ENCODE data around the gene SCARF2.
"Not testable (repeated sequence)": the region's sequence is repeated elsewhere in the genome, so short reads cannot be mapped to it uniquely, and the experiment has no call there.

Gene SCARF2

DNA sequence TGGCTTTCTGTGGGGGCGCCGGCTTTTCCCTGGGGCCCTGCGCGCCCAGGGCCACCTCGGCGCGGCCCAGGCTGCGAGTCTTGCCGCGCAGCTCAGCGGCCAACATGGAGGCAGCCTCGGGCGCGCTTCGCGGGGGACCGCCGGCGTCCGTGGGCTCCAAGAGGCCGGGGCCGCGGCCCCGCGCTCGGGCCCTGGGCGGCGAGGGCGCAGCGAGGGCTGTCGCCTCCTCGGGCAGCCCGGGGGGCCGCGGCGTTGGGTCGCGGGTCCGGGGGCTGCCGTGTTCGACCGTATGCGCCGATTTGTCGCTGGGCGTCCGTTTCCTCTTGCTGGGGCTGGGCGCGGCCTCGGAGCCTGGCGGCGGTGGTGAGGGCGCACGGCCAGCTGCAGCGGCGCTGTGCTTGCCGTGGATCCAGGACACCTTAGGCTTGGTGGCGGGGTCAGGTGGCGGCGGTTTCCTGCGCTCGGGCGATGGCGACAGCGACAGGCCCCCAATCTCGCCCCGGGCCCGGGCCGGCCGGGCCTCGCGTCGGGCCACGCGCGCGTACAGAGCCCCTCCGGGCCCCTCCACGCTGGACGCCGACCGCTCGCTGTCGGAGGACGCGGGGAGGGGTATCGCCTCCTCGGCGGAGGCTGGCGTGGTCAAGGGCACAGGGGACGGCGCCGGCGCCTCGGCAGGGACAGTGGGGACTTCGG is 11.9 kb downstream of the SCARF2 start:
- DNase-seq, result peak; percentile 27

DNA sequence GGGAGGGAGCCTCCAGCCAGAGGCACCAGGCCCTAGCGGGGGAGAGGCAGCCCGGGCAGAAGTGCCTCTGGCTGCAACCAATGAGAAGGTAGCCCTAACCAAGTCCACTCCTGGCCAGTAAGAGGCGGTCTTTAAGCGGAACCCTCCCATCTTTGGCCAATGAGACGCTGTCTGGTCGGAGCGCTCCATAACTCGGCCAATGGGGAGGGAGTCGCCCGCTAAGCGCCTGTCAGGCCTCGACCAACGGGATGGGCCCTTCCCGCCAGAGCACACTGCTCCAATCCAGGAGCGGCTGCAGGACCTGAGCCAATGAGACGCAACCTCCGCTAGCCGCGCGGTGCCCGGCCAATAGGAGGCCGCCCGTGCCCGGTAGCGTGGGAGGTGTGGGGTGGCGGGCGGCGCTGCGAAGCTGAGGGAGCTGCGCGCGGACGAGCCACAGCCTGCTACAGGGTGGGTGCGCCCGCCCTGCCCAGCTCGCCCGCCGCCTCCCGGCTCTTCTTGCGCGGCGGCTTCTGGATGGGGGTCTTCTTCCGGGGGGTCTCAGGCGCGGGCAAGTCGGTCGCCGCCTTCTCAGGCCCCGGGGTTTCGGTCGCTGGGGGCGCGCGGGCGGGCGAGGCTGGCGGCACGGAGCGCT is 12.6 kb downstream of the SCARF2 start:
- DNase-seq, result peak; percentile 45

DNA sequence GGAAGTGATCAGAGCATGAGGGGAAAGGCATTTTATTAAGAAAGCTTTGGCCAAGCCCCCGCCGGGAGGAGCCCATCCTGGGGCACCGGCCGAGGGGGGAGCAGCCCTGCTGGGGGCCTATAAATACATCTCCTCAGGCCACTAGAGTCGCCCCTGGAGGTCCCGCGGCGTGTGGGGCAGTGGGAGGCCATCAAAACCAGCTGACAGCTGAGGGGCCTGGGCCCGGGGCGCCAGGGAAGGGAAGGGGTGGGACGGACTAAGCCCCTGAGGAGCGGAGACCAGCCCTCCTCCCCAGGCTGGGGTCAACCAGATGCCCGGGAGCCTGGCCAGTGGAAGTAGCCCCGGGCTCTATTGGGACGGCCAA is 13.1 kb downstream of the SCARF2 start:
- DNase-seq, result no peak

DNA sequence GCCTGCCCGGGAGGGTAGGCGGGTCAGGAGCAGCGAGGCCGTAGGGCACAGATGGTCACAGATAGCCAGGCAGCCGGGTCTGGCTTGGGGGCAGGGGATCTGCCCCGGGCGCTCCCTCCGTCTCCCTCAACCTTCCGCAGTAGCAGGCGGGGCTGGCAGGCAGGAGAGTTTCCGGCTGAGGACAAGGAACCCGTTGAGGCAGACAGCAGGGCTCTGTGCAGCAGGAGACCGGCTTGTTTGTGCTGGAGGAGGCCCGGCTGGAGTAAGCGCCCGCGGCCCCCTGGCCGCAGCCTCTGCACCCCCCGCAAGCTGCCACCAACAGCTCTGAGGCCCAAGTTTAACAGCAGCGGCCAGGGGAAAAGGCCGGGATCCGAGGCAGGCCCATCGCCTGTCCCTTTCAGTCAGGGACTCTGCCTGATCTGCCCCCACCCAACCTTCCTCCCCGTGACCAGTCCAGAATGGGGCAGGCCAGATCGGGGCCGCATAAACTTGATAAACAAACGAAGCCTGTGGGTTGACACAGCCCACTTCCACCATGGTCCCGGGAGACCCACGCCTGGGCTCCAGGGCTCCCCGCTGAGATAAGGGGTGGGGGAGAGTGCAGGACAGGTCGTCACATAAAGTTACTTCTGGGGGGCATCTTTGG is 13.6 kb downstream of the SCARF2 start:
- DNase-seq, result no peak

DNA sequence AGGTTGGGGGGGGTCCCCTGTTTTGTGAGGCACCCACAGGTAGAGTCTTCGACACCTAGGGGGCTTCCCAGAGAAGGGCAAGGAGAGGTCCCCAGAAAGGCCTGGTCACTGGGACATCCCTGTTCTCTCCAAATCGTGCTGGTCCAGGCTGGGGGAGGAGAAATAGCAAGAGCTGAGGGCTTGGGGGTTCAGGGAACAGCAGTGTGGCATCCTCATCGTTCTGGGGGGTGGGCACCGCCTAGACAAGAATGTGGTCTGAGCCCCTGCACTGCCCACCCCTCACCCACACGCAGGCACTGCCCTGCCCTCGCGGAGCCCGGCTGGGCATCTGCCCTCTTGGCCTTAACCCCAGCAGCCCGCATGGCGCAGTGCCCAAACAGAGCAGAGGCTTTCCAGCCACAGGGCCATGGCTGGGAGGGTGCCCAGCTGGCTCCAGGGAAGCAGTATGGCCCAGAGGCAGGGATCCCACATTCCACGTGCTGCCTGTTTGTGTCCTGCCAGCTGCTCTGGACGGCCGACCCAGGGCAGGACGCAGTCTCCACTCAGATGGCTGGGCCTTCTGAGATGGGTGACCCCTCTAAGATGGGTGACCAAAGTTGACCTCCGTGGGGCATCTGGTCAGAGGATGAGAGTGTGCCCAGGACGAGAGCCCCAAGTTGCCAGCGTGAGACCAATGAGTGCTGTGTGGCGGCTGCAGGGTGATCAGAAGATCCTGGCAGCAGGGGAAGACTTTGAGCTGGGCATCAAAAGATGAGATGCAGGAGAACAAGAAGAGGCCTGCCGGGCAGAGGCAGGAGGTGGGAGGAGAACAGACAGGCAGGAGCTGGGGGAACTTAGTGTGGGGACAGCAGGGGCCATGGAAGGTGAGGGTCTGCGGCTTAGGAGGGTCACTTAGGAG is 14.4 kb downstream of the SCARF2 start:
- DNase-seq, result no peak

DNA sequence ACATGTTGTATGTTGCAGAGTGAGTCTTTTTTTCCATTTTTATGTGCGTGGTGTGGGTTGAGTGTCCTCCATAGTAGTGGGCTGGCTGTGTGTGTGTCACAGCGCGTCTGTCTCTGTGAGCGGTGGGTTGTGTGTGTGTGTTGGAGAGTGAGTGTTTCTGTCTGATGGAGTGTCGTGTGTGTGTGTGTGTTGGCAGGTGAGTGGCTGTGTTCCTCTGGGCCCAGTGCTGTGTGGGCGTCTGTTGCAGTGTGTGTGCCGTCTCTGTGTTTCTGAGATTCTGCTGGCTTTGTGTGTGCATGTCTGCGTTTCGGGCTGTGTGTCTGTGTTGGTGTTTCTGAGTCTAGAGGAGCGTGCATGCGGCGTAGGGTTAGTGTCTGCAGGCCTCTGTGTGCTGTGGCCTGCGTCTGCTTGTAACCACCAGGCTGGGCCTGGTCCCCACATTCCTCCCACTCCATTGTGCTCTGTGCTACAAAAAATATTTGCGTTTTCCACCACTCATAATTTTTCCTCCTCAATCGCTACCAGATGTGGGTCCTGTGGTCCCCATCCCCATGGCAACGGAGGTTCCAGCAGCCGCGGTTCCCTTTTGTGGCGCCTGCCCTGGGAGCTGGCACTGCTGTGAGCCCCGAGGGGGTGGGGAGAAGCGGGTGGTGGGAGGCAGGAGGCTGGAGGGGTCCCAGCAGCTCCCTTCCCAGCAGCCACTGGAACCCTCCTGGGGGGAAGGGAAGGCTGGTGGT is 15.2 kb downstream of the SCARF2 start:
- DNase-seq, result no peak

DNA sequence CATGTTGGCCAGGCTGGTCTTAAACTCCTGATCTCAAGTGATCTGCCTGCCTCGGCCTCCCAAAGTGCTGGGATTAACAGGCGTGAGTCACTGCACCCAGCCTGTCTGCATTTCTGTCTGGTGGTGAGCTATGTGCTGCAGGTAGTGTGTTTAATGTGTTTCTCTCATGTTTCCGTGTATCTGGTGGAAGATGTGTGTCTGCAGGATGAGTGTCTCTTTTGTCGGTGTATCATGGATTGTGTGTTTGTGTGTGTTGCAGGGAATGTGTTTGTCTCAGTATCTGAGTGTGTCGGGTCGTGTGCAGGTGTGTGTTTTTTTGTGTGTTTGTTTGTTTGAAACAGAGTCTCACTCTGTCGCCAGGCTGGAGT is 16.1 kb downstream of the SCARF2 start:
- DNase-seq, result no peak

DNA sequence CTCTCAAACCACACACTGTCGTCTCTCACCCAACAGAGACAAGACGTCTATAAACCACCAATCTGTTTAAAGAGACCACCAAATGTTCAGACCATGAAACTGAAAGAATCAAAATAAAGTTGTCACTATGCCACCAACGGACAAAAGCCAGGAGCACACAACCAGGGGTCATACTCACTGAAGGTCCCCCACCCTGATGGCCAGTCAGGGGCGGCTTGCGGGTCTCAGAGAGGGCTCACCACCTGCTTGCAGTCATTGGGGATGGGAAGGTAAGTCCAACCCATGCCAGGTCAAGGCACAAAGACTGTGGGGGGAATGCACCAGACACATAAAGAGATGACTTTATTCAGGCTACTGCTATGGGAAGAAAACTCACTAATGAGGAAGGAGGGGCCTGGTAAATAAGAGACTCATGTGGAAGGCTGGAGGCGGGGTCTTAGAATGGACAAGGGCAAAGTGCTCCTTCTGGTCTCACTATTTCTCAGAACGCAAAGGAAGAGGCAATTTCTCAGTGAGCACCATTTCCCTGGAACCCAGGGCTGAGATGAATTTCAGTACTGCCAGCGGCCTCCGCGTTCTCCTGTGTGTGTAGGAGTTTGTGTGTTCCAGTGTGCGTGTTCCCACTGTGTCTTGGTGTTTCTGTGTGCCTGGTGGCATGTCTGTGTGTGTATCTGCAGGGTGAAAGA is 17.3 kb downstream of the SCARF2 start:
- no peak for DNase-seq

DNA sequence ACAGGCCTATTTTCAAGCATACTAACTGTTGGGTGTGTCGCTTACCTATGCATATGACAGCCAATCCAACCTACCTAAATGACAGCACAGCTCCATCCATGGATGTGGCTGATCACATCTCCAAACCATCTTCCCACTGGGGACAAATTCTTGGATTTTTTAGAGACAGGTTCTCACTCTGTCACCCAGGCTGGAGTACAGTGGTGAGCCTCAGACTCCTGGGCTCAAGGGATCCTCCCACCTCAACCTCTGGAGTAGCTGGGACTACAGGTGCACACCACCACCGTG is 18.0 kb downstream of the SCARF2 start:
- no peak for DNase-seq

DNA sequence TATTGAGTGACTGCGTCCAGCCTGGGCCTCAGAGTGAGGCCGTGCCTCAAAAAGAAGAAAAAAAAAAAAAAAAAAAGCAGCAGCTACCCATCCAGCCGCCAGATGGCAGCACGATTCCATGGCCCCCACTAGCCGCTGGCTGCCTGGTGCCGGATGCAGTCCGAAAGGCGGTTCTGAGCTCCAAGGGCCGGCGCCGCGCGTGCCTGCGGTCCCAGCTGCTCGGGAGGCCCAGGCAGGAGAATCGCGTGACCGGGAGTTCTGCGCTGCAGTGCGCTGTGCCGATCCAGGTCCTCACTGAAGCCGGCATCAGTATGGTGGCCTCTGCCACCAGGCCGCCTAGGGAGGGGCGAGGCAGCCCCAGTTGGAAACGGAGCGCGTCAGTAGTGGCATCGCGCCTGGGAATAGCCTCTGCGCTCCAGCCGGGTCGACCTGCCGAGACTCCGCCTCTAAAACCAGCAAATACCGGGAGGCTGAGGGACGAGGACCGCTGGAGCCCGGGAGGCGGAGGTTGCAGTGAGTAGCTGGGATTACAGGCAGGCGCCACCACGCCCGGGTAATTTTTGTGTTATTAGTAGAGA is 19.3 kb downstream of the SCARF2 start:
- DNase-seq, result peak; percentile 80

DNA sequence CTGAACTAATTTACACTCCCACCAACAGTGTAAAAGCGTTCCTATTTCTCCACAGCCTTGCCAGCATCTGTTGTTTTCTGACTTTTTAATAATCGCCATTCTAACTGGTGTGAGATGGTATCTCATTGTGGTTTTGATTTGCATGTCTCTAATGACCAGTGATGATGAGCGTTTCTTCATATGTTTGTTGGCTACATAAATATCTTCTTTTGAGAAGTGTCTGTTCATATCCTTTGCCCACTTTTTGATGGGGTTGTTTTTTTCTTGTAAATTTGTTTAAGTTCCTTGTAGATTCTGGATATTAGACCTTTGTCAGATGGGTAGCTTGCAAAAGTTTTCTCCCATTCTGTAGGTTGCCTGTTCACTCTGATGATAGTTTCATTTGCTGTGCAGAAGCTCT is 21.9 kb downstream of the SCARF2 start:
- DNase-seq, result not testable (repeated sequence)

DNA sequence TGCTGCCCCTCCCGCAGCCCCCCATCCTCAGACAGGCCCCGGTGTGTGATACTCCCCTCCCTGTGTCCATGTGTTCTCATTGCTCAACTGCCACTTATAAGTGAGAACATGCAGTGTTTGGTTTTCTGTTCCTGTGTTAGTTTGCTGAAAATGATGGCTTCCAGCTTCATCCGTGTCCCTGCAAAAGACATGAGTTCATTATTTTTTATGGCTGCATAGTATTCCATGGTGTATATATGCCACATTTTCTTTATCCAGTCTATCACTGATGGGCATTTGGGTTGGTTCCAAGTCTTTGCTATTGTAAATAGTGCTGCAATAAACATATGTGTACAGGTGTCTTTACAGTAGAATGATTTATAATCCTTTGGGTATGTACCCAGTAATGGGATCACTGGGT is 22.4 kb downstream of the SCARF2 start:
- DNase-seq, result not testable (repeated sequence)

DNA sequence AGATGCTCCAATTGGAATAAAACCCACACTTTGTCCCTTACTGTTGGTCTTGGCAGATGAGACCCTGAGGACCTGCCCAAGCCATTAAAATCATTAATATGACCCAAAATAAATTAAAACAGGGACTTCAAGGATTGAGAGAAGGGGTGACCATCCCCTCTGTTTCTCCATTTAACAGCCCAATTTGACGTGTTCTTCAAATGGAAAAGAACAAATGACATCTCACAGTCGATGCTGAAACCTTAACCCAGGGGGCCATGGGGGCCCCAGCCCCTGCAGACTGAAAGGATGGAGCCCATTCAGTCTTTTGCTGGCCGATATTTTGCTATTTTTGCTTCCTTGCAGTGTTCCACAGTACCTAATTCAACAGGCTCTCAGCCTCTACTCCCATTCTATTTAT is 23.2 kb downstream of the SCARF2 start:
- no peak for DNase-seq

DNA sequence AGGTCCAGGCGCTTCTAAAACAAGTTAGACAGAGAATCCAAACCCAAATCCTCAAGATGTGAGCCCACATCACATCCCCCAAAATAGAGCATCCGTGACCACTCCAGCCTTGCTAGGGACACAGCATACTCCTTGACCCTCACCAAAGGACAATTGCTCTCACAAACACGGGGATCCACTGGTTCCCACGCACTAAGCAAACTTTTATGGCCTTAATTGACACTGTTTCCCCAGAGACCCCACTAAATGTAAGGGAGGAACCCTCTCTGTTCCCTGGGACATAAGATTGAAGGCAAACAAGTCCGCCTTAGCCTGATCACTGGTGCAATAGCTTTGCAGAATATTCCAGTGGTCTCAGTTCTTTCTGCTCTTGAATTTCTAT is 23.6 kb downstream of the SCARF2 start:
- DNase-seq, result no peak

DNA sequence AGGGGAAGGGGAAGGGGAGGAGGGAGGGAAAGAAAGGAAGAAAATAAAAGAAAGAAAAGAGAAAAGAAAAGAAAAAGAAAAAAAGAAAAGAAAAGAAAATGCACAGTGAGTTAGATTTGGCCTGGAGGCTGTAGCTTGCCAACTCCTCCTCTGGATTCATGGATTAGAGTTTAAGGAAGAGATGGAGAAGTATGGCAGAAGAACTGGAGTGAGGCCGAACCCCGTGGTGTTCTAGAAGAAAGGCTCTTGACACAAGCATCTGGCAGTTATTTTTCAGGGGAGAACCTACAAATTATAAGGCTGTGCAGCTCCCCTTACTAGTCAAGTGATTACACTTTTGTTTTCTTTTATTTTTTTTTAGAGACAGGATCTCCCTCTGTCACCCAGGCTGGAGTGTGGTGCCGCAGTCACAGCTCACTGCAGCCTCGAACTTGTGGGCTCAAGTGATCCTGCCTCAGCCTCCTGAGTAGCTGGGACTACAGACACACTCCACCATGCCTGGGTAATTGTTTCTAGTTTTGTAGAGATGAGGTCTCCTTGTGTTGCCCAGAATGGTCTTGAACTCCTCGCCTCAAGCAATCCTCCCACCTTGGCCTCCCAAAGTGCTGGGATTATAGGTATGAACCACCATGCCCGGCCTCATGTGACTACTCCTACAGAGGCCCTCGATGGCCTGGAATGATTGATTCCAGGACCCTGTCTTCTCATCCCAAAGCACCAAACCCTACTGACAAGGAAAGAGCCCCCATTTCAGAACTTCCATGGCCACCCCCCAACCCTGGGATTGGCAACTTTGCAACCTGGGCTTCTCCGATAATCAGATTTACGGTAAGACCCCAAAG is 24.2 kb downstream of the SCARF2 start:
- DNase-seq, result no peak

DNA sequence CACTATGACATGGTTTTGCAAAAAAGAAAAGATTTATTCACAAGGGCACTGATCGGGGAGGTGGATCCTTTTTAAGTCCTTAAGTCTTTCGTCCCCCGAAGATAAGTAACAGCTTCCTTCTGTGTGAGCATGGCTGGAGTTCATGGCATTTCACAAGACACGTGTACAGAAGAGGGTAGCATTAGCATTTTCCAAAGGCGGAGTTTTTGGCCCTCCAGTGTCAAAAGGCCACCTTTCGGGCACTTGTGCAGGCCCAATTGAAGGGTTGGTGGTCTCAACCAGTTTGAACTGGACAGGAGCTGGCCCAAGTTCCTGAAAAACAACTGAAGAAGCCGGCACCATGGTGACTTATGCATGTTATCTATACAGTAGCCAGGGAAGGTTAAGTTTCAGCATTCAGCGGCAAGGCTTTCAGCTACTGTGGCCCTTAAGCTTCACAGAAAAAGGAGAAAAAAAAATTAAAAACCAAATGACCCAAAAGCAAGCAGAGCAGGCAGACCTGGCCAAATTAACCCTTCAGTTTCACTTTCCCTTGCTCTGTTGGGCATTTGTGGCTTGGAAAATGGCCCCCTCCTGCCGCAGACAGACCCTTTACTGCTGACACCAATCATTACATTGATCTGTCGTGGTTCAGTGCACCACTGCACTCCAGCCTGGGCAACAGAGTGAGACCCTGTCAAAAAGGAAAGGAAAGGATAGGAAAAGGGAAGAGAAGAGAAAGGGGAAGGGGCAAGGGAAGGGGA is 25.0 kb downstream of the SCARF2 start:
- no peak for DNase-seq

DNA sequence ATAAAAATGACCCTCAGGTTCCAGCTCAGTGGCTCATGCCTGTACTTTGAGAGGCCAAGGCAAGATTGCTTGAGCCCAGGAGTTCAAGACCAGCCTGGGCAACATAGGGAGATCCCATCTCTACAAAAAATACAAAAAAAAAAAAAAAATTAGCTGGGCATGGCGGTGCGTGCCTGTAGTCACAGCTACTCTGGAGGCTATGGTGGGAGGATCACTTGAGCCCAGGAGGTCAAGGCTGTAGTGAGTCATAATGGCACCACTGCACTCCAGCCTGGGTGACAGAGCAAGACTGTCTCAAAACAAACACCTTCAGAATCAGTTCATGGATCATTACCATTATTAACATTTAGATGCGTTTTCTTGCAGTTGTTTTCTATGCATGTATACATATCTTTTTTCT is 28.2 kb downstream of the SCARF2 start:
- not testable (repeated sequence) for DNase-seq

DNA sequence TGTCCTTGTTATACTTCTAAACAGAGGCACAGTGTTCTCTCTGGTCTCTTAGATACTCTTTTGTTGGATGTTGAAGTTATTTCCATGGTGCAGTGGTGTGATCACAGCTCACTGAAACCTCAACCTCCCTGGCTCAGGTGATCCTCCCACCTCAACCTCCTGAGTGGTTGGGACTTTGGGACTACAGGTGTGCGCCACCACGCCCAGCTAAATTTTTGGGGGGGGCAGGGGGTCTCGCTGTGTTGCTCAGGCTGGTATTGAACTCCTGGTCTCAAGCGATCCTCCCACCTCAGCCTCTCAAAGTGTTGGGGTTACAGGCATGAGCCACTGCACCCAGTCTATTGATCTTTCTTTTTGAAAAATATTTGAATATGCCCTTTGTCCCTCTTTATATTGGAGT is 28.7 kb downstream of the SCARF2 start:
- no peak for DNase-seq

DNA sequence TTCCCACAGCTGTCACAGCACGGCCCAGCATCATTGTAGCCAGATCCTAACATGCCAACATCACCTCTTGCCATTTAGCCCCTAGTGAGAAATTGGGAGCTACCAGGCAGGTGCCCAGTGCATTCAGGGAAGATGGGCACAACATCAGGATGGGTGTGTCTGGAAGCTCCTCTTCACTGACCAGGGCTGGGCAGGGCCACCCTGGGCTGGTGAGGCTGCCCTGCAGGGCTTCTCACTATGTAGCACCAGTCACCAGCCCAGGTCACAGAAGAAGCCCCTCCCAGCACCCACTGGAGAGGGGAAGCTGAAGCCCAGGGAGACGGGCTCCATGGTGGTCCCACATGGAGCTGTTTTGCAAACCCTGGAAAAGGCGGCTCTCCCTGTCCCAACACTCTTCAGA is 29.8 kb downstream of the SCARF2 start:
- DNase-seq, result no peak

DNA sequence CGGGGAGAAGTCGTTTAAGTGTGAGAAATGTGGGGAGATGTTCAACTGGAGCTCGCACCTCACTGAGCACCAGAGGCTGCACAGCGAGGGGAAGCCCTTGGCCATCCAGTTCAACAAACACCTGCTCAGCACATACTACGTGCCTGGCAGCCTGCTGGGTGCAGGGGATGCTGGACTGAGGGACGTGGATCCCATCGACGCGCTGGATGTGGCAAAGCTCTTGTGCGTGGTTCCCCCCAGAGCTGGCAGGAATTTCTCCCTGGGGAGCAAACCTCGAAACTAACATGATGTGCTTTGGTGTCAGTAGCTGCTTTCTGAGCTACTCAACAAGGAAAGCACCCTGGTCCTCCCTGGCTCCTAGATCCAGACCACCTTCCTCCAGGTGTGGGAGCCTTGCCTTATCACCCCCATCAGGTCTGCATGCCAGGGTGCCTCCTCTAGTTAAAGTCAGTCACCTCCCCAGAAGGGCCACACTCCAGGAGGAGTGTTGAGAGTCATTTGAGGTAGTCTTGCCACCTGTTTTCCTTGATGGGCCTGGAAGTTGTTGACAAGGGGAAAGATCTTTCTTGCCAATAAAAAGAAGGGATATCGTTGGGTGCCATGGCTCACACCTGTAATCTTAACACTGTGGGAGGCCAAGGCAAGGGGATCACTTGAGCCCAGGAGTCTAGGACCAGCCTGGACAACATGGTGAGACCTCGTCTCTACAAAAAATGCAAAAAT is 30.8 kb downstream of the SCARF2 start:
- no peak for DNase-seq

Data from stimulated activated CD4-positive, alpha-beta T cell treated with anti-CD3 and anti-CD28 coated beads, Interleukin-15, amount 100 ng/mL, for 24 hours (primary cell).